ENCODE data around the gene ODF2L.

DNA sequence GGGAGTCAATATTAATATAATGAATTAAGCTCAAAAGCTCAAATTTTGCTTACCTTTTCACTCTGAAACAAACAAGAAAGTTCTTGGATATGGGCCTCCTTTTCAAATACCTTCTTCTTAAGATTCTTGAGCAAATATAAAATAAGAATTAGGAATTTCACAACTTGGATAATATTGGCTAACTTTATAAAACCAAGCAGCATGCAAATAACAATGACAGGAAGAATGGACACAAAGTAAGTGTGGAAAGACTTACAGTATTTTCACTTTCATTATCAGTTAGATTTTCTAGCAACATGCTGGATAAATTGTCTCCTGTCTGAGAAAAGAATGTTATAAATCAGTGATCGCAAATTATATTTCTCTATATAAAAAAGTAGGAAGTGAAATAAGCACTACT lies 13.2 kb downstream of the ODF2L start:
- TF ChIP-seq, protein P1, sequence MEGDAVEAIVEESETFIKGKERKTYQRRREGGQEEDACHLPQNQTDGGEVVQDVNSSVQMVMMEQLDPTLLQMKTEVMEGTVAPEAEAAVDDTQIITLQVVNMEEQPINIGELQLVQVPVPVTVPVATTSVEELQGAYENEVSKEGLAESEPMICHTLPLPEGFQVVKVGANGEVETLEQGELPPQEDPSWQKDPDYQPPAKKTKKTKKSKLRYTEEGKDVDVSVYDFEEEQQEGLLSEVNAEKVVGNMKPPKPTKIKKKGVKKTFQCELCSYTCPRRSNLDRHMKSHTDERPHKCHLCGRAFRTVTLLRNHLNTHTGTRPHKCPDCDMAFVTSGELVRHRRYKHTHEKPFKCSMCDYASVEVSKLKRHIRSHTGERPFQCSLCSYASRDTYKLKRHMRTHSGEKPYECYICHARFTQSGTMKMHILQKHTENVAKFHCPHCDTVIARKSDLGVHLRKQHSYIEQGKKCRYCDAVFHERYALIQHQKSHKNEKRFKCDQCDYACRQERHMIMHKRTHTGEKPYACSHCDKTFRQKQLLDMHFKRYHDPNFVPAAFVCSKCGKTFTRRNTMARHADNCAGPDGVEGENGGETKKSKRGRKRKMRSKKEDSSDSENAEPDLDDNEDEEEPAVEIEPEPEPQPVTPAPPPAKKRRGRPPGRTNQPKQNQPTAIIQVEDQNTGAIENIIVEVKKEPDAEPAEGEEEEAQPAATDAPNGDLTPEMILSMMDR (IDR thresholded peaks at IDR 0.05): no peak
- TF ChIP-seq POLR2A (IDR thresholded peaks at IDR 0.05): no peak

Data from thyroid gland (tissue), 4 donors.